Right lobe of liver (tissue), 4 donors: ENCODE results near the gene MEF2C.

Experiments used
- POLR2A ChIP-seq: fragments of 450-650 bp; IDR thresholded peaks from one replicate; pipeline ENCODE4 v1.6.1; 2017; ENCODE audit warnings: antibody characterized with exemption, mild to moderate bottlenecking
- TF ChIP-seq, protein P1 (sequence below), 4 donors: fragments of 200-600 bp in 3 of 4; fragments of 450-650 bp in 1 of 4; IDR thresholded peaks; one replicate each; pipeline versions ENCODE4 v1.5.1 to v1.8.0; 2016 to 2022; ENCODE audit warnings: antibody characterized with exemption in 4 of 4, mild to moderate bottlenecking in 2 of 4
- donor health status: DM: no; HTN: no; CAD: no.
- donor health status: DM: no; HTN: no; CAD: no.
- donor health status: DM: no; HTN: yes; CAD: no.

DNA sequence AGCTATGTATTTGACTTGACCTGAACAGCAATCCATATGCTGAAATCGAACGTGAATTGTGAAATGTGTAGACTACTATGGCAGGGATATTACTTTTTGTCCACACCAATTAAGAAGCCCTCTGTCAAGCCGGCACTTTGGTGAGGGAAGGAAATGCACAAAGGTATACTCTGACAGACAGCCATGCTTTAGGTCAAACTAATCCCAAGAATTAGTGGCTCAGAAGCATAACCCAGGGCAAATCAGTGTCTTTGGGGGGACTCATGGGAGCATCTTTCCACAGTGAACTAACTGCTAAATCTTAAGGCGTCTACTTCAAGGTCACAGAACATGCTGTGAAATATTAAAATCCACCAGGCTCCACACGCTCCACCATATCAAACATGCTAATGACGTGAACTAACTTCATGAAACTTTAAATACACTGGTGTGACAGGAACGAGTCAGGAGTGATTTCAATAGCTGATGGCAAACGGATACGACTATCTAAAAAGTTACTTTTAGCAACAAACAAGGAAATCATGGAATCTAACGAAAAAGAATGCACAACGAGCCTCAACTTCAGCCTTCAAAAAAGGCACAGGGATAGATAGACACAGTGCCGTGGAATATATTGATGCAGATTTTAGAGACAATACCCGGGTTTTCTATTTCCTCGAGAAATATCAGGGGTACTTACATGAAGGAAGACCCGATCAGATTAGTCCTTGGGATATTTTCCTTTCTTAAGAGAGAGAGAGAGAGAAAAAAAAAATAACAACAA, 527 bp downstream of the MEF2C start:
- TF ChIP-seq, protein P1, sequence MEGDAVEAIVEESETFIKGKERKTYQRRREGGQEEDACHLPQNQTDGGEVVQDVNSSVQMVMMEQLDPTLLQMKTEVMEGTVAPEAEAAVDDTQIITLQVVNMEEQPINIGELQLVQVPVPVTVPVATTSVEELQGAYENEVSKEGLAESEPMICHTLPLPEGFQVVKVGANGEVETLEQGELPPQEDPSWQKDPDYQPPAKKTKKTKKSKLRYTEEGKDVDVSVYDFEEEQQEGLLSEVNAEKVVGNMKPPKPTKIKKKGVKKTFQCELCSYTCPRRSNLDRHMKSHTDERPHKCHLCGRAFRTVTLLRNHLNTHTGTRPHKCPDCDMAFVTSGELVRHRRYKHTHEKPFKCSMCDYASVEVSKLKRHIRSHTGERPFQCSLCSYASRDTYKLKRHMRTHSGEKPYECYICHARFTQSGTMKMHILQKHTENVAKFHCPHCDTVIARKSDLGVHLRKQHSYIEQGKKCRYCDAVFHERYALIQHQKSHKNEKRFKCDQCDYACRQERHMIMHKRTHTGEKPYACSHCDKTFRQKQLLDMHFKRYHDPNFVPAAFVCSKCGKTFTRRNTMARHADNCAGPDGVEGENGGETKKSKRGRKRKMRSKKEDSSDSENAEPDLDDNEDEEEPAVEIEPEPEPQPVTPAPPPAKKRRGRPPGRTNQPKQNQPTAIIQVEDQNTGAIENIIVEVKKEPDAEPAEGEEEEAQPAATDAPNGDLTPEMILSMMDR (IDR thresholded peaks at IDR 0.05): no peak
- no peak for TF ChIP-seq POLR2A
